Right kidney (tissue), 1 donor: ENCODE data around the gene STK4.
"Not testable (repeated sequence)": the region's sequence is repeated elsewhere in the genome, so short reads cannot be mapped to it uniquely, and the experiment has no call there.

Experiments used
- DNase-seq: peaks from one replicate; pipeline ENCODE4 v3.0.0-alpha.2; 2016

The STK4 gene

GRCh38 chr20:44981736-44982406 is 15.6 kb downstream of the STK4 start:
- DNase-seq = no peak

- DNase-seq = no peak
These were observed 16.9 kb downstream of the STK4 start for GRCh38 chr20:44983093-44983674.

- no peak for DNase-seq
These were observed 22.4 kb downstream of the STK4 start for GRCh38 chr20:44988631-44989171.

GRCh38 chr20:44990425-44990824 is 24.1 kb downstream of the STK4 start:
- no peak for DNase-seq

- no peak for DNase-seq
These were observed 24.6 kb downstream of the STK4 start for GRCh38 chr20:44990957-44991356.

- DNase-seq = no peak
These were observed 27.0 kb downstream of the STK4 start for GRCh38 chr20:44993343-44993742.

GRCh38 chr20:44997171-44997570 is 30.9 kb downstream of the STK4 start:
- DNase-seq = no peak

- no peak for DNase-seq
These were observed 31.4 kb downstream of the STK4 start for GRCh38 chr20:44997668-44998067.

- no peak for DNase-seq
These were observed 42.3 kb downstream of the STK4 start for GRCh38 chr20:45008521-45009049.

GRCh38 chr20:45010399-45010828 is 44.1 kb downstream of the STK4 start:
- DNase-seq = no peak

- DNase-seq = no peak
These were observed 44.8 kb downstream of the STK4 start for GRCh38 chr20:45011108-45011526.

GRCh38 chr20:45012682-45013302 is 46.5 kb downstream of the STK4 start:
- no peak for DNase-seq

GRCh38 chr20:45014131-45014530 is 47.8 kb downstream of the STK4 start:
- not testable (repeated sequence) for DNase-seq

- DNase-seq = no peak
These were observed 48.5 kb downstream of the STK4 start for GRCh38 chr20:45014671-45015415.

- no peak for DNase-seq
These were observed 49.9 kb downstream of the STK4 start for GRCh38 chr20:45016089-45016671.

- DNase-seq = no peak
These were observed 51.0 kb downstream of the STK4 start for GRCh38 chr20:45017281-45017680.

GRCh38 chr20:45017857-45018256 is 51.5 kb downstream of the STK4 start:
- DNase-seq = no peak

GRCh38 chr20:45019027-45019761 is 52.9 kb downstream of the STK4 start:
- DNase-seq = no peak

- no peak for DNase-seq
These were observed 53.4 kb downstream of the STK4 start for GRCh38 chr20:45019762-45020123.

GRCh38 chr20:45020236-45020886 is 54.0 kb downstream of the STK4 start:
- no peak for DNase-seq

GRCh38 chr20:45021631-45022030 is 55.3 kb downstream of the STK4 start:
- no peak for DNase-seq
